Endodermal cell (in vitro differentiated cells): Measurements from ENCODE around the gene PCDHGA1. TPM values are rescaled to one million over a fixed set of nuclear protein-coding genes. Genes with fewer than 3 reads are reported as not detected.

Experiments
- DNase-seq: peaks from one replicate; pipeline ENCODE4 v3.0.0-alpha.2; 2017
- H3K27ac ChIP-seq: 2 replicates; pipeline ENCODE4 v1.5.1; 2013; ENCODE audit warnings: mild to moderate bottlenecking, low read depth, low read length, moderate library complexity
- H3K27me3 ChIP-seq: 2 replicates; pipeline ENCODE4 v1.6.1; 2013; ENCODE audit warnings: mild to moderate bottlenecking, low read length, moderate library complexity; ENCODE audit not compliant: insufficient read depth, control insufficient read depth, poor library complexity, severe bottlenecking
- H3K36me3 ChIP-seq: 2 replicates; pipeline ENCODE4 v1.7.0; 2013; ENCODE audit warnings: mild to moderate bottlenecking, low read length, moderate library complexity; ENCODE audit not compliant: control insufficient read depth, insufficient read depth
- H3K4me1 ChIP-seq: one replicate; pipeline ENCODE4 v1.7.0; 2013; ENCODE audit warnings: low read length; ENCODE audit not compliant: control insufficient read depth, insufficient read depth
- H3K4me3 ChIP-seq: 2 replicates; pipeline ENCODE4 v1.5.1; 2013; ENCODE audit warnings: mild to moderate bottlenecking, low read length, moderate library complexity
- H3K9ac ChIP-seq: 2 replicates; pipeline ENCODE4 v1.6.1; 2013; ENCODE audit warnings: mild to moderate bottlenecking, low read length, moderate library complexity; ENCODE audit not compliant: poor library complexity, severe bottlenecking; ENCODE audit errors: extremely low read depth
- H3K9me3 ChIP-seq: 2 replicates; pipeline ENCODE4 v1.6.1; 2013; ENCODE audit warnings: mild to moderate bottlenecking, low read length, moderate library complexity; ENCODE audit not compliant: control insufficient read depth
- H3K27ac Mint-ChIP-seq: 2 replicates; pipeline ENCODE4 v1.8.0; 2020; ENCODE audit warnings: mixed read lengths
- H3K27me3 Mint-ChIP-seq: 2 replicates; pipeline ENCODE4 v1.8.0; 2021; ENCODE audit warnings: mild to moderate bottlenecking, mixed read lengths; ENCODE audit not compliant: insufficient read depth
- H3K36me3 Mint-ChIP-seq: 2 replicates; pipeline ENCODE4 v1.8.0; 2020; ENCODE audit warnings: low read depth, mixed read lengths
- H3K4me1 Mint-ChIP-seq: 2 replicates; pipeline ENCODE4 v1.8.0; 2020; ENCODE audit warnings: mixed read lengths
- H3K4me3 Mint-ChIP-seq: 2 replicates; pipeline ENCODE4 v1.8.0; 2020; ENCODE audit warnings: mild to moderate bottlenecking, moderate library complexity, mixed read lengths
- H3K9me3 Mint-ChIP-seq: 2 replicates; pipeline ENCODE4 v1.8.0; 2020; ENCODE audit warnings: mild to moderate bottlenecking, mixed read lengths
- CTCF ChIP-seq: fragments of 200-600 bp; sonication (generic); conservative IDR thresholded peaks from 2 replicates; pipeline ENCODE4 v1.5.0; 2021; ENCODE audit warnings: antibody characterized with exemption, mild to moderate bottlenecking
- WGBS, 2 experiments: methylation state at CpG; one replicate each; pipeline versions ENCODE4 v1.1.5 to v1.1.7; 2013; ENCODE audit warnings: missing lambda C conversion rate in 2 of 2, mixed read lengths in 1 of 2; ENCODE audit not compliant: insufficient coverage in 1 of 2, insufficient read length in 1 of 2; 5-methylcytosine and 5-hydroxymethylcytosine counted together
- total RNA-seq, 2 donors: library from RNA; stranded (reverse); fragmentation: NEBNext Ultra II Directional in 1 of 2; extraction: Animal tissue kit (Norgen Biotek cat#: 25700) in 1 of 2; gene quantifications; 2 replicates in 1 of 2; 3 replicates in 1 of 2; pipeline ENCODE4 v1.2.1, GENCODE V29; 2021

The PCDHGA1 gene
- total RNA-seq, 2 donors from 2014 or later = 0.38 to 2.2 TPM

DNA sequence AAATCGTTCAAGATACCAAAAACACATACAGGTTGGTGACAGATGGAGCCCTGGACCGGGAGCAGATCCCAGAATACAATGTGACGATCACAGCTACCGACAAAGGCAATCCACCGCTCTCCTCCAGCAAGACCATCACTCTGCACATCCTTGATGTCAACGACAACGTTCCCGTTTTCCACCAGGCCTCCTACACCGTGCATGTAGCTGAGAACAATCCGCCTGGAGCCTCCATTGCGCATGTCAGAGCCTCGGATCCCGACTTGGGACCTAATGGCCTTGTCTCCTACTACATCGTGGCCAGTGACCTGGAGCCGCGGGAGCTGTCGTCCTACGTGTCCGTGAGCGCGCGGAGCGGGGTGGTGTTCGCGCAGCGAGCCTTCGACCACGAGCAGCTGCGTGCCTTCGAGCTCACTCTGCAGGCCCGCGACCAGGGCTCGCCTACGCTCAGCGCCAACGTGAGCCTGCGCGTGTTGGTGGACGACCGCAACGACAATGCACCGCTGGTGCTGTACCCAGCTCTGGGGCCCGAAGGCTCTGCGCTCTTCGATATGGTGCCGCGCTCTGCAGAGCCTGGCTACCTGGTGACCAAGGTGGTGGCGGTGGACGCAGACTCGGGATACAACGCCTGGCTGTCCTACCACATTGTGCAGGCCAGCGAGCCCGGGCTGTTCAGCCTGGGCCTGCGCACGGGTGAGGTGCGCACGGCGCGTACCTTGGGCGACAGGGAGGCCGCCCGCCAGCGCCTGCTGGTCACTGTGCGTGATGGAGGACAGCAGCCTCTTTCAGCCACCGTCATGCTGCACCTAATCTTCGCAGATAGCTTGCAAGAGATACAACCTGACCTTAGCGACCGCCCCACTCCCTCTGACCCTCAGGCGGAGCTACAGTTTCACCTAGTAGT, 41.5 kb downstream of the PCDHGA1 start:
- H3K4me1 Mint-ChIP-seq = no peaks in the 10 kb centered on the region
- Histone ChIP-seq H3K4me3 (no peak overlapping the region), H3K4me1 (no peaks in the 10 kb centered on the region), H3K36me3 (no peaks in the 10 kb centered on the region), H3K9me3 (peaks cover 40% of the 10 kb centered on the region), H3K27ac (no peak overlapping the region), H3K27me3 (no peaks in the 10 kb centered on the region), H3K9ac (no peak overlapping the region)
- peaks cover 59% of the 10 kb centered on the region for H3K9me3 Mint-ChIP-seq
- DNase-seq = no peak
- no peak overlapping the region for H3K27ac Mint-ChIP-seq
- WGBS, 2 experiments = 95 to 96% methylated on average over 58 to 69 of the region's 69 CpGs
- no peak for TF ChIP-seq CTCF
- peaks cover 43% of the 10 kb centered on the region for H3K36me3 Mint-ChIP-seq
- no peak overlapping the region for H3K4me3 Mint-ChIP-seq
- no peaks in the 10 kb centered on the region for H3K27me3 Mint-ChIP-seq

DNA sequence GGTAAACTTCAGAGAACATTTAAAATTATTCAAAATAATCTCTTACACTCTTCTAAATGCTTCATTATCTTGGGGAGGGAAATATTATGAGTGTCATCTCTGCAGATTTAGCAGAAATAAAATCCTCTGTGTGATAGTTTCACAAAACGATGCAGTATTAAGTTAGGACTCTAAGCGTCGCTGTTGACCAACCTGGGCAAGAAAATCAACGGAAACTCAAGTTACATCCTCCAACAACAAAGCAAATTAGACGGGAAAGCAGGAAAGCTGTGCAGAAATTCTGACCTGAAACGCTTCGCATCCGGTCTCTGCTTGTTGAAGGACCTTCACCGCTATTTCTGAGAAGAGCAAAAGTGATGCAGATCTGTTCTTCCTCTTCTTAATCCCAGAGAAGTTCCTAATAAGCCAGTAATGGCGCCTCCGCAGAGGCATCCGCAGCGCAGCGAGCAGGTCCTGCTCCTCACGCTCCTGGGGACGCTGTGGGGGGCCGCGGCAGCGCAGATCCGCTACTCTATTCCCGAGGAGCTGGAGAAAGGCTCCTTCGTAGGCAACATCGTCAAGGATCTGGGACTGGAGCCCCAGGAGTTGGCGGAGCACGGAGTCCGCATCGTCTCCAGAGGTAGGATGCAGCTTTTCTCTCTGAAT, 43.5 kb downstream of the PCDHGA1 start, which contains the start of gene PCDHGA6:
Gene PCDHGA6, plus strand, starts transcription at position 219 of the 645 bp plus-strand sequence. Its CDS starts 193 bp downstream, at position 412.
- peak; percentile 39 for TF ChIP-seq CTCF
- H3K4me3 Mint-ChIP-seq = peak within 1 kb of the TSS; percentile 26
- H3K27ac Mint-ChIP-seq = no peak within 1 kb of the TSS
- peaks cover 52% of the 10 kb centered on the region for H3K9me3 ChIP-seq
- H3K36me3 Mint-ChIP-seq = peaks cover 48% of the 10 kb centered on the region
- no peak within 1 kb of the TSS for H3K9ac ChIP-seq
- H3K27me3 Mint-ChIP-seq = no peaks in the 10 kb centered on the region
- H3K9me3 Mint-ChIP-seq = peaks cover 61% of the 10 kb centered on the region
- no peaks in the 10 kb centered on the region for H3K4me1 ChIP-seq
- no peak for DNase-seq
- H3K36me3 ChIP-seq = no peaks in the 10 kb centered on the region
- H3K27ac ChIP-seq = no peak within 1 kb of the TSS
- no peaks in the 10 kb centered on the region for H3K4me1 Mint-ChIP-seq
- WGBS, 2 experiments = 93 to 96% methylated on average over 26 to 27 of the region's 27 CpGs
- H3K4me3 ChIP-seq = no peak within 1 kb of the TSS
- H3K27me3 ChIP-seq = no peaks in the 10 kb centered on the region

GRCh38 chr5:141374627-141375026, 44.3 kb downstream of the PCDHGA1 start:
- Mint-ChIP-seq H3K9me3 (peaks cover 60% of the 10 kb centered on the region), H3K4me3 (no peak overlapping the region), H3K27ac (no peak overlapping the region), H3K36me3 (peaks cover 49% of the 10 kb centered on the region), H3K27me3 (no peaks in the 10 kb centered on the region), H3K4me1 (no peaks in the 10 kb centered on the region)
- Histone ChIP-seq H3K9ac (no peak overlapping the region), H3K27ac (no peak overlapping the region), H3K36me3 (no peaks in the 10 kb centered on the region), H3K4me1 (no peaks in the 10 kb centered on the region), H3K27me3 (no peaks in the 10 kb centered on the region), H3K4me3 (no peak overlapping the region), H3K9me3 (peaks cover 52% of the 10 kb centered on the region)
- no peak for DNase-seq
- TF ChIP-seq CTCF = no peak
- 95 to 96% methylated on average over 11 to 14 of the region's 14 CpGs for WGBS, 2 experiments
